ENCODE data around the gene DDX52. TPM values are rescaled to one million over a fixed set of nuclear protein-coding genes. Genes with fewer than 3 reads are reported as not detected.
A peak's percentile ranks its signal among the peaks of the same experiment; 100 is the strongest.
"Not testable (repeated sequence)": the region's sequence is repeated elsewhere in the genome, so short reads cannot be mapped to it uniquely, and the experiment has no call there.

Gene DDX52
- total and polyA plus RNA-seq, 7 donors = 9.2 to 20.1 (median 15.3) TPM

- H3K27me3 ChIP-seq (ENCODE audit: insufficient read depth in 3 of 3, low read length in 2 of 3) = no peaks in the 10 kb centered on the region
- 91 to 95% (median 93%) methylated on average over 5 of the region's 5 CpGs for WGBS, 3 donors
- H3K4me3 ChIP-seq = no peak overlapping the region
- TF ChIP-seq CTCF (IDR thresholded peaks at IDR 0.05) = no peak
- ATAC-seq (no peak), DNase-seq (no peak)
- peaks cover 5 to 74% of the 10 kb centered on the region in 2 donors for H3K36me3 ChIP-seq (ENCODE audit: insufficient read depth in 1 of 2, low read depth in 1 of 2)
- intact Hi-C loops (cut with DNase I) = no loop called here
- no peak overlapping the region for H3K27ac ChIP-seq
- no peaks in the 10 kb centered on the region for H3K4me1 ChIP-seq
- no peaks in the 10 kb centered on the region for H3K9me3 ChIP-seq
Measured at GRCh38 chr17:37614391-37614790, 28.9 kb downstream of the DDX52 start.

GRCh38 chr17:37610971-37611370 is 32.3 kb downstream of the DDX52 start:
- no peaks in the 10 kb centered on the region for H3K9me3 ChIP-seq
- peaks cover 20% of the 10 kb centered on the region for H3K4me1 ChIP-seq
- intact Hi-C loops (cut with DNase I) = no loop called here
- H3K4me3 ChIP-seq = no peak overlapping the region
- TF ChIP-seq CTCF (IDR thresholded peaks at IDR 0.05) = no peak
- H3K36me3 ChIP-seq (ENCODE audit: insufficient read depth in 1 of 2, low read depth in 1 of 2) = peaks cover 5 to 40% of the 10 kb centered on the region in 2 donors
- ATAC-seq (no peak), DNase-seq (no peak)
- 96 to 100% (median 100%) methylated on average over 1 of the region's 1 CpG for WGBS, 3 donors
- no peak overlapping the region for H3K27ac ChIP-seq
- no peaks in the 10 kb centered on the region for H3K27me3 ChIP-seq (ENCODE audit: insufficient read depth in 3 of 3, low read length in 2 of 3)

GRCh38 chr17:37610041-37610420 is 33.2 kb downstream of the DDX52 start:
- DNase-seq; intact Hi-C loops (cut with DNase I); H3K9me3 ChIP-seq; H3K27me3 ChIP-seq (ENCODE audit: insufficient read depth in 3 of 3, low read length in 2 of 3): not testable (repeated sequence)
- H3K4me3 ChIP-seq = peak overlapping the region; percentile 97
- H3K36me3 ChIP-seq (ENCODE audit: insufficient read depth in 1 of 2, low read depth in 1 of 2) = peaks cover 4 to 30% of the 10 kb centered on the region in 2 donors
- peaks cover 22% of the 10 kb centered on the region for H3K4me1 ChIP-seq
- peak overlapping the region; percentile 96 for H3K27ac ChIP-seq
- ATAC-seq = peak in 1 of 4 donors; percentile 6
- WGBS, 3 donors = 85 to 92% (median 90%) methylated on average over 4 to 5 of the region's 5 CpGs

- WGBS, 3 donors = 2% methylated on average over 49 to 60 of the region's 60 CpGs
- intact Hi-C loops (cut with DNase I) = no loop called here
- Histone ChIP-seq H3K4me1 (peaks cover 22% of the 10 kb centered on the region), H3K27ac (peak within 1 kb of the TSS; percentile 96), H3K4me3 (peak within 1 kb of the TSS; percentile 97), H3K9me3 (no peaks in the 10 kb centered on the region), H3K27me3 (ENCODE audit: insufficient read depth in 3 of 3, low read length in 2 of 3) (no peaks in the 10 kb centered on the region), H3K36me3 (ENCODE audit: insufficient read depth in 1 of 2, low read depth in 1 of 2) (peaks cover 2 to 24% of the 10 kb centered on the region in 2 donors)
- peak; percentile 97 for DNase-seq
- ATAC-seq = peak; percentile 99 to 100 (median 99)
- TF ChIP-seq CTCF (IDR thresholded peaks at IDR 0.05) = peak; percentile 22
Measured at GRCh38 chr17:37609170-37610040, 33.8 kb downstream of the DDX52 start, which contains the start of gene SYNRG. TSS of gene SYNRG (minus strand) at chr17:37609418. CDS start at chr17:37609355, 63 bp downstream.

- Histone ChIP-seq H3K4me1 (peaks cover 22% of the 10 kb centered on the region), H3K27me3 (ENCODE audit: insufficient read depth in 3 of 3, low read length in 2 of 3) (no peaks in the 10 kb centered on the region), H3K9me3 (no peaks in the 10 kb centered on the region), H3K4me3 (peak overlapping the region; percentile 97), H3K27ac (peak overlapping the region; percentile 96), H3K36me3 (ENCODE audit: insufficient read depth in 1 of 2, low read depth in 1 of 2) (peaks cover 0 to 16% of the 10 kb centered on the region in 2 donors)
- no peak for DNase-seq
- TF ChIP-seq CTCF (IDR thresholded peaks at IDR 0.05) = no peak
- intact Hi-C loops (cut with DNase I) = no loop called here
- 0 to 1% (median 1%) methylated on average over 25 to 26 of the region's 26 CpGs for WGBS, 3 donors
- peak; percentile 28 to 49 (median 37) for ATAC-seq
Measured at GRCh38 chr17:37608351-37609169, 34.7 kb downstream of the DDX52 start.

Data from psoas muscle (tissue), 8 donors.